ENCODE results near the gene ACOT11. TPM values are rescaled to one million over a fixed set of nuclear protein-coding genes. Genes with fewer than 3 reads are reported as not detected.

Gene ACOT11
- total RNA-seq, 2 experiments from 2014 or later = 0.50 to 0.91 TPM

GRCh38 chr1:54591127-54591756 is 43.2 kb downstream of the ACOT11 start:
- TF ChIP-seq, protein P1, sequence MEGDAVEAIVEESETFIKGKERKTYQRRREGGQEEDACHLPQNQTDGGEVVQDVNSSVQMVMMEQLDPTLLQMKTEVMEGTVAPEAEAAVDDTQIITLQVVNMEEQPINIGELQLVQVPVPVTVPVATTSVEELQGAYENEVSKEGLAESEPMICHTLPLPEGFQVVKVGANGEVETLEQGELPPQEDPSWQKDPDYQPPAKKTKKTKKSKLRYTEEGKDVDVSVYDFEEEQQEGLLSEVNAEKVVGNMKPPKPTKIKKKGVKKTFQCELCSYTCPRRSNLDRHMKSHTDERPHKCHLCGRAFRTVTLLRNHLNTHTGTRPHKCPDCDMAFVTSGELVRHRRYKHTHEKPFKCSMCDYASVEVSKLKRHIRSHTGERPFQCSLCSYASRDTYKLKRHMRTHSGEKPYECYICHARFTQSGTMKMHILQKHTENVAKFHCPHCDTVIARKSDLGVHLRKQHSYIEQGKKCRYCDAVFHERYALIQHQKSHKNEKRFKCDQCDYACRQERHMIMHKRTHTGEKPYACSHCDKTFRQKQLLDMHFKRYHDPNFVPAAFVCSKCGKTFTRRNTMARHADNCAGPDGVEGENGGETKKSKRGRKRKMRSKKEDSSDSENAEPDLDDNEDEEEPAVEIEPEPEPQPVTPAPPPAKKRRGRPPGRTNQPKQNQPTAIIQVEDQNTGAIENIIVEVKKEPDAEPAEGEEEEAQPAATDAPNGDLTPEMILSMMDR (IDR thresholded peaks at IDR 0.05) = no peak
- H3K36me3 Mint-ChIP-seq (ENCODE audit: low read depth) = no peaks in the 10 kb centered on the region
- Histone ChIP-seq H3K9me3 (ENCODE audit: control insufficient read depth in 1 of 2, insufficient read depth in 1 of 2, low read length in 2 of 2) (no peaks in the 10 kb centered on the region), H3K27me3 (ENCODE audit: control insufficient read depth in 1 of 2, insufficient read depth in 2 of 2, low read length in 2 of 2) (no peaks in the 10 kb centered on the region), H3K4me3 (ENCODE audit: low read length) (no peak overlapping the region), H3K36me3 (ENCODE audit: insufficient read depth, low read length) (no peaks in the 10 kb centered on the region), H3K4me1 (ENCODE audit: insufficient read depth, low read length) (no peaks in the 10 kb centered on the region), H3K27ac (ENCODE audit: low read depth in 1 of 2, low read length in 2 of 2) (no peak overlapping the region)
- ATAC-seq (ENCODE audit: poor library complexity) (no peak), DNase-seq (no peak)
- ChIA-PET CTCF (no interaction called here), POLR2A (no interaction called here)
- H3K27me3 Mint-ChIP-seq = no peaks in the 10 kb centered on the region
- H3K9me3 Mint-ChIP-seq = no peaks in the 10 kb centered on the region
- no peak overlapping the region for H3K4me3 Mint-ChIP-seq
- no peak overlapping the region for H3K27ac Mint-ChIP-seq
- intact Hi-C loops (cut with DNase I, micrococcal nuclease) = no loop called here
- no peaks in the 10 kb centered on the region for H3K4me1 Mint-ChIP-seq (ENCODE audit: low read depth)

GRCh38 chr1:54593571-54594160 is 45.6 kb downstream of the ACOT11 start:
- H3K27ac Mint-ChIP-seq = no peak overlapping the region
- no peaks in the 10 kb centered on the region for H3K9me3 Mint-ChIP-seq
- TF ChIP-seq, protein P1 (IDR thresholded peaks at IDR 0.05) = no peak
- intact Hi-C loops (cut with DNase I, micrococcal nuclease) = no loop called here
- H3K4me1 Mint-ChIP-seq (ENCODE audit: low read depth) = no peaks in the 10 kb centered on the region
- ATAC-seq (ENCODE audit: poor library complexity) (no peak), DNase-seq (no peak)
- H3K36me3 ChIP-seq (ENCODE audit: insufficient read depth, low read length) = no peaks in the 10 kb centered on the region
- POLR2A ChIA-PET = no interaction called here
- no peaks in the 10 kb centered on the region for H3K9me3 ChIP-seq (ENCODE audit: control insufficient read depth in 1 of 2, insufficient read depth in 1 of 2, low read length in 2 of 2)
- CTCF ChIA-PET = no interaction called here
- no peaks in the 10 kb centered on the region for H3K27me3 Mint-ChIP-seq
- no peak overlapping the region for H3K4me3 ChIP-seq (ENCODE audit: low read length)
- H3K4me1 ChIP-seq (ENCODE audit: insufficient read depth, low read length) = no peaks in the 10 kb centered on the region
- no peaks in the 10 kb centered on the region for H3K36me3 Mint-ChIP-seq (ENCODE audit: low read depth)
- no peaks in the 10 kb centered on the region for H3K27me3 ChIP-seq (ENCODE audit: control insufficient read depth in 1 of 2, insufficient read depth in 2 of 2, low read length in 2 of 2)
- H3K4me3 Mint-ChIP-seq = no peak overlapping the region
- no peak overlapping the region for H3K27ac ChIP-seq (ENCODE audit: low read depth in 1 of 2, low read length in 2 of 2)

DNA sequence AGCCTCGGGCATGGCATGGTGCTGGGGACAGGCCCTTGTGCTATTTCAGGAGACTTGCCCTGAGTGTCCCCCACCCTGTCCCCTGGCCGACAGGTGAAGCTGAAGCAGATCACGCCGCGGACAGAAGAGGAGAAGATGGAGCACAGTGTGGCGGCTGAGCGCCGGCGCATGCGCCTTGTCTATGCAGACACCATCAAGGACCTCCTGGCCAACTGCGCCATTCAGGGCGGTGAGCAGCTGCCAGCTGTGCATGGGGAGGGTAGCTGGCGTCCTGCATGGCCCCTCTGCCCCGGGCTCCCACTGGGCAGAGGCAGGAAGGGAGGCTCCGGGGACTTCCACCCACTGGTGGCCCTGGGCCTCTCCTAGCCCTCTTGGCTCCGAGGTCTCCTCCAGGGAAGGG is 46.4 kb downstream of the ACOT11 start:
- CTCF ChIA-PET = no interaction called here

More for the DNA sequence above, 46.4 kb downstream of the ACOT11 start:
- Mint-ChIP-seq H3K27me3 (no peaks in the 10 kb centered on the region), H3K9me3 (no peaks in the 10 kb centered on the region), H3K27ac (no peak overlapping the region), H3K36me3 (ENCODE audit: low read depth) (no peaks in the 10 kb centered on the region), H3K4me1 (ENCODE audit: low read depth) (no peaks in the 10 kb centered on the region), H3K4me3 (no peak overlapping the region)
- Histone ChIP-seq H3K27me3 (ENCODE audit: control insufficient read depth in 1 of 2, insufficient read depth in 2 of 2, low read length in 2 of 2) (no peaks in the 10 kb centered on the region), H3K27ac (ENCODE audit: low read depth in 1 of 2, low read length in 2 of 2) (no peak overlapping the region), H3K36me3 (ENCODE audit: insufficient read depth, low read length) (no peaks in the 10 kb centered on the region), H3K4me1 (ENCODE audit: insufficient read depth, low read length) (no peaks in the 10 kb centered on the region), H3K9me3 (ENCODE audit: control insufficient read depth in 1 of 2, insufficient read depth in 1 of 2, low read length in 2 of 2) (no peaks in the 10 kb centered on the region), H3K4me3 (ENCODE audit: low read length) (no peak overlapping the region)
- DNase-seq (no peak), ATAC-seq (ENCODE audit: poor library complexity) (no peak)
- TF ChIP-seq, protein P1 (IDR thresholded peaks at IDR 0.05) = no peak
- POLR2A ChIA-PET = no interaction called here
- intact Hi-C loops (cut with DNase I, micrococcal nuclease) = no loop called here
